ENCODE measurements around the gene NXF3.
A peak's percentile ranks its signal among the peaks of the same experiment; 100 is the strongest.
"Not testable (repeated sequence)": the region's sequence is repeated elsewhere in the genome, so short reads cannot be mapped to it uniquely, and the experiment has no call there.

The NXF3 gene

DNA sequence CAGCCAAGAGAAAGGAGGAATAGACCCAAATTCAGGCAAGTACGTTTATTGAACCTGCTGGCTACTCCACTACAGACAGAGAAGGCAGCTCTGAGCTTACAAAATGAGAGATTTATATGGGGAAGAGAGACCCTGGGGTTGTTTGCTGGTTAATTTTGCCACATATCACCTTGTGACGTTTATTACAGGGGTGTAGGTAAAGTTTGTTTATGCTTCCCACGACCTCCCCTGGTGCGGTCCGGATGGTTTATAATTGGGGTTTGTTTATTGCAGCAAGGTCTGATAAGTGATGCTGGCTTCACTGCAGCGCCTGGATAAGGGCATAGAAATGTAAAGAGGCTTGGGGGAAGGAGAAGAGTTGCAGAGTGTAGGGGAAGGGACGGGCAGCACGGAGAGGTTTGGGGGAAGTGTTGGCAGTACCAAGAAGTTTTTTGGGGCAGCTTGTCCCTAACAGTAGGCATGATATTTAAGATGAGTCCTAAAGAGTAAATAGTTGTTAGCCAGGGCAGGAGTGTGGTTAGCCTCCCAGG is 41.6 kb downstream of the NXF3 start:
- Histone ChIP-seq H3K27me3 (ENCODE audit: control insufficient read depth, insufficient read depth, low read length) (no peaks in the 10 kb centered on the region), H3K4me3 (ENCODE audit: low read depth, low read length) (peak overlapping the region; percentile 19), H3K4me1 (ENCODE audit: control insufficient read depth, insufficient read depth, low read length) (no peaks in the 10 kb centered on the region), H3K36me3 (ENCODE audit: control insufficient read depth, insufficient read depth, low read length) (no peaks in the 10 kb centered on the region), H3K9me3 (ENCODE audit: control insufficient read depth, insufficient read depth, low read length) (peaks cover 6% of the 10 kb centered on the region; the same call in 1 of the 2 replicates), H3K9ac (ENCODE audit: low read depth, low read length) (no peak overlapping the region), H3K27ac (ENCODE audit: low read depth, low read length) (no peak overlapping the region)

DNA sequence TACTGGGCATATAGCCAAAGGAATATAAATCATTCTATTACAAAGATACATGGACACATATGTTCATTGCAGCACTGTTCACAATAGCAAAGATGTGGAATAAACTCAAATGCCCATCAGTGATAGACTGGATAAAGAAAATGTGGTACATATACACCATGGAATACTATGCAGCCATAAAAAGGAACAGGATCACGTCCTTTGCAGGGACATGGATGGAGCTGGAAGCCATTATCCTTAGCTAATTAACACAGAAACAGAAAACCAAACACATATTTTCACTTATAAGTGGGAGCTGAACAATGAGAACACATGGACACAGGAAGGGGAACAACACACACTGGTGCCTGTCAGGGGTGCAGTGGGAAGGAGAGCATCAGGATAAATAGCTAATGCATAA is 59.6 kb downstream of the NXF3 start:
- not testable (repeated sequence) for H3K27ac ChIP-seq (ENCODE audit: low read depth, low read length); H3K27me3 ChIP-seq (ENCODE audit: control insufficient read depth, insufficient read depth, low read length); H3K4me1 ChIP-seq (ENCODE audit: control insufficient read depth, insufficient read depth, low read length); H3K4me3 ChIP-seq (ENCODE audit: low read depth, low read length); H3K36me3 ChIP-seq (ENCODE audit: control insufficient read depth, insufficient read depth, low read length); H3K9me3 ChIP-seq (ENCODE audit: control insufficient read depth, insufficient read depth, low read length); H3K9ac ChIP-seq (ENCODE audit: low read depth, low read length)

Data from HUES48 (cell line).